HEK293T (cell line): Measurements from ENCODE around the gene MRPS34.

ENCODE experiments used
- ARNT ChIP-seq: fragments of 450-650 bp; IDR thresholded peaks from 2 replicates; pipeline ENCODE4 v1.6.1; 2017; ENCODE audit warnings: mild to moderate bottlenecking
- BHLHE40 ChIP-seq: fragments of 450-650 bp; IDR thresholded peaks from 2 replicates; pipeline ENCODE4 v1.6.1; 2016; ENCODE audit warnings: mild to moderate bottlenecking, moderate library complexity, borderline replicate concordance
- CTBP1 ChIP-seq: fragments of 450-650 bp; IDR thresholded peaks from 2 replicates; pipeline ENCODE4 v1.6.1; 2016; ENCODE audit warnings: borderline replicate concordance
- ELF4 ChIP-seq: fragments of 450-650 bp; IDR thresholded peaks from 2 replicates; pipeline ENCODE4 v1.6.1; 2017; ENCODE audit warnings: antibody characterized with exemption
- FOXA1 ChIP-seq: fragments of 450-650 bp; IDR thresholded peaks from 2 replicates; pipeline ENCODE4 v1.6.1; 2016; ENCODE audit warnings: mild to moderate bottlenecking
- FOXK2 ChIP-seq: fragments of 450-650 bp; IDR thresholded peaks from 2 replicates; pipeline ENCODE4 v1.6.1; 2016; ENCODE audit warnings: mild to moderate bottlenecking
- LEF1 ChIP-seq: fragments of 450-650 bp; IDR thresholded peaks from 2 replicates; pipeline ENCODE4 v1.6.1; 2017; ENCODE audit warnings: mild to moderate bottlenecking, borderline replicate concordance
- NFRKB ChIP-seq: fragments of 450-650 bp; IDR thresholded peaks from 2 replicates; pipeline ENCODE4 v1.6.1; 2016; ENCODE audit warnings: mild to moderate bottlenecking, moderate library complexity
- SP1 ChIP-seq: fragments of 450-650 bp; IDR thresholded peaks from 2 replicates; pipeline ENCODE4 v1.6.1; 2017
- TARDBP ChIP-seq: fragments of 450-650 bp; IDR thresholded peaks from 2 replicates; pipeline ENCODE4 v1.6.1; 2016
- TF ChIP-seq, protein P1 (sequence below): fragments of 450-650 bp; IDR thresholded peaks from 2 replicates; pipeline ENCODE4 v1.6.1; 2016

DNA sequence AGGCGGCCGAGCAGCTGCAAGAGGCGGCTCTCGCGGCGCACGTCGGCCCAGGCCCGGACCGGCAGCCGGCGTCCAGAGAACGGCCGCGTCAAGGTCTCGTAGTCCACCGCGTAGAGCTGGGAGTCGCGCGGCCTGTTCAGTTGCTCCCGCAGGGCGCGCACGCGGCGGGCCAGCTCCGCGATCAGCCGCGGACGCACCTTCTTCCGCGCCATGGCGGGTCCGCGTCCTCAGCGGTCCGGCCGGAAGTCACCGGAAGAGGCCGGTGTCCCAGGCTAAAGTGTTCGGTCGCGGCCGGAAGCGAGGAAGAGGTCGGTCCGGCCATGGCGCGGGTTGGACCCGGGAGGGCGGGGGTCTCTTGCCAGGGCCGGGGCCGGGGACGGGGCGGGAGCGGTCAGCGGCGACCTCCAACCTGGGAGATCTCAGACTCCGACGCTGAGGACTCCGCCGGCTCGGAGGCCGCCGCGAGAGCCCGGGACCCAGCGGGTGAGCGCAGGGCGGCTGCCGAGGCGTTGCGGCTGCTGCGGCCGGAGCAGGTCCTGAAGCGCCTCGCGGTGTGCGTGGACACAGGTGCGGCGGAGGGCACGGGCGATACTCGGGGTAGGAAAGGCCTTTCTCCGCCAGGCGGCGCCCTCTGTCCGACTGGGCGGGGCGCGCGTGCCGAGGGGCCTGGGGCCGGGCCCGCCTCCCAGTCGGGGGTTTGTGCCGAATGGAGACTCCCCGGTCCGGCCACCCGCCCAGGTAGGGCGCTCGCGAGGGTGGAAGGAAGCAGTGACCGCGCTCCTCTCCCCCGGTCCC is at the start of gene MRPS34:
- TF ChIP-seq SP1 = no peak
- TF ChIP-seq FOXK2 = no peak
- 0 out of 2 replicates have a peak, but pooled peaks have one; percentile 22 for TF ChIP-seq CTBP1
- no peak for TF ChIP-seq NFRKB
- no peak; the same call in 1 of the 2 replicates for TF ChIP-seq ELF4
- 0 out of 2 replicates have a peak, but pooled peaks have one; percentile 34 for TF ChIP-seq ARNT
- TF ChIP-seq FOXA1 = no peak
- no peak for TF ChIP-seq BHLHE40
- TF ChIP-seq, protein P1, sequence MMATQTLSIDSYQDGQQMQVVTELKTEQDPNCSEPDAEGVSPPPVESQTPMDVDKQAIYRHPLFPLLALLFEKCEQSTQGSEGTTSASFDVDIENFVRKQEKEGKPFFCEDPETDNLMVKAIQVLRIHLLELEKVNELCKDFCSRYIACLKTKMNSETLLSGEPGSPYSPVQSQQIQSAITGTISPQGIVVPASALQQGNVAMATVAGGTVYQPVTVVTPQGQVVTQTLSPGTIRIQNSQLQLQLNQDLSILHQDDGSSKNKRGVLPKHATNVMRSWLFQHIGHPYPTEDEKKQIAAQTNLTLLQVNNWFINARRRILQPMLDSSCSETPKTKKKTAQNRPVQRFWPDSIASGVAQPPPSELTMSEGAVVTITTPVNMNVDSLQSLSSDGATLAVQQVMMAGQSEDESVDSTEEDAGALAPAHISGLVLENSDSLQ = no peak
- no peak for TF ChIP-seq TARDBP
- TF ChIP-seq LEF1 = no peak
